GM03348 (cell line): ENCODE measurements around the gene FER1L5.
A peak's percentile ranks its signal among the peaks of the same experiment; 100 is the strongest.
"Not testable (repeated sequence)": the region's sequence is repeated elsewhere in the genome, so short reads cannot be mapped to it uniquely, and the experiment has no call there.

Source experiments
- DNase-seq: peaks from one replicate; pipeline ENCODE4 v3.0.0; 2012; ENCODE audit warnings: low spot score

FER1L5 gene

DNA sequence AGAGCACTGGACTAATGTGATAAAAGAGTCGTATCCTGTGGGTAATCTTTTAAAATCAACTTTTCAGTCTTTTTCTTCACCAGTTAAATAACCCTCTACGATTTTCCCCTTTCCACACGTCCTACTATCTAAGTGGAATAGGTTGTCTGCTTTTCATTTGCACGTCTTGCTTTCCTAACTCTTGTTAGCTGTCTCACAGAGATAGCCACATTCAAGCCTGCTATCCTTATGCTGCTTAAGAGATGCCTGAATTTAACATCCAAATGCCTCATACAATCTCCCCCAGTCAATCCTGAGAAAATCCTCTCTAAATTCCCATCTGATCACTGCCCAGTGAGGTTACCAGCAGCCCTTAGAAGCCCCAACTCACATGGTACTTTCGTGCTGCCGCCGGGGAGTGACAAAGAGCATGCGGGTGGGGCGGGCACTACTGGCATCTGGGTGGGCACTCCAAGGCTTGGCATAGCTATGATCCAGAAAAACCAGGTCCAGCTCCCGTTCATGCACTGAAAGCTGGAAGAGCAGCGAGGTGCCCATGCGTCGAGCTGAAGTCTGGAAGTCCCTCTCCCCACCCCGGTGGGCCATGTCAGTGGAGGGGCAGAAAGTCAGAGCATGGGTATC lies 5.9 kb upstream of the FER1L5 start:
- DNase-seq = peak; percentile 18

DNA sequence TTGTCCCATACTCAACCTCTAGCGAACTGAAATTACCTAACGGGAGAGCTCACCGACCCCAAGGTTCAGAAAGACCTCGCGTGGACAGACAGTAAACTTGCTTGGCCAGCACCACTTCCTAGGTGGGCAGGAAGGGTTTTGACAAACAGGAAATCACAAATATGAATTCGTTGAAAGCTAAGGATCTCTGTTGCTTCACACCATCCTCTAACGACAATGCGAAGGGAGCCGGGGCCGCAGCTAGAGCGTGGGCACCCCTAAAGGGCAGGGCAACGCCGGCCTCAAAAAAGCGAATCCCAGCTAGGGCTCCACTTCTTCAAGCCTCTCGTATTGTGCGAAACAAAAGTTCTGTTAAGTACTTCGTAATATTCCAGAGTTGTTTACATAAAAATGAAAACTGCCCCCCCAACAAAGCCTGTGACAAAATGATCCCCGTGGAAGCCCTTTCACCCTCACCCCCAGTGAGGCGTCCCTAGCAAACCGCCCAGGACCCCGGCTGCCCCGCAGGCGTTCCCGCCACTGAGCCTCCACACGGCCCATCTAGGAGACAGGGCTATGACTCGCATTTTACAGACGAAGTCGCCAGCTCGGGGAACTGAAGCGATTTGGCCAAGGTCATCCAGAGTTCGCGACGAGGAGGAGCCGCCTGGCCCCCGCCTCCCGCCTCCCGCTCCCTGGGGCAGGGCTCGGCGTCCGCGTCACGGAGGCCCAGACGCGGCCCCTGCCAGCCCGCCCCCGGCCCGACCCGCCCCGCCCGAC lies 5.0 kb upstream of the FER1L5 start:
- peak; percentile 95 for DNase-seq

DNA sequence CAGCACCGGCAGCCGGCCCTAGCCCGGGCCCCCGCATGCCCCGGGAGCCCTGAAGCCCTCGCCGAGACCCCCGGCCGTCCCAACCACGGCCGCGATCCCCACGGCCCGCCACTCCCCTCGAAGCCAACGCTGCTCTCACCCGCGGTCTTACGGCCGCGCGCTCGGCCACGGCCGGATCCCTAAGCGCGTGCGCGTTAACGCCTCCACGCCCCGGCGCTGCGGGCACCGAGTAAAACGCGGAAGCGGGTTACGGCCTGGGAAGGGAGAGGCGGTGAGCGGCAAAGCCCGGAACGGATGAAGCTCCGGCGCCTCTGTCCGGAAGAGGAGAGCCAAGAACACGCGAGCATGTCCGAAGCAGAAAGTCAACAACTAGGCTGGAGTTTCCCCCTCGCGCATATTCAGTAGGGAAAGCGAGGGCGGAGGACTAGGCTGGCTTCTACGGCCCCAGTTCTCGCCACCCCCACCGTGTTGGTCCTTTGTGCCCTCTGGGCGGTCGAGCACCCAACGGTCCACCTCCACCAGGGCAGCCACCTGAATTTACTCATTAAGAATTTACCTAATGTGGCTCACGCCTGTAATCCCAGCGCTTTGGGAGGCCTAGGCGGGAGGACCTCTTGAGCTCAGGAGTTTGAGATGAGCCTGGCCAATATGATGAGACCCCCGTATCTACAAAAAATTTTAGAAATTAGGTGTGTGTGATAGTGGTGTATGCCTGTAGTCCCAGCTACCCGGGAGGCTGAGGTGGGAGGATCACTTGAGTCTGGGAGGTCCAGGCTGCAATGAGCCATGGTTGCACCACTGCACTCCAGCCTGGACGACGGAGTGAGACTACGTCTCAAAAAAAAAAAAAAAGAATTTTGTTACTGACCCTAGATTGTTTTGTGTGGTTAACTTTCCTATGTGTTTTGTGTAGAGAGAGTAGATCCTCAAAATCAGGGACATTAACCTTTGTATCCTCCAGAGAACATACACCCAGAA lies 4.1 kb upstream of the FER1L5 start, which contains the start of gene KANSL3:
Gene KANSL3 (minus strand): TSS at position 169 of the 978 bp plus-strand sequence. CDS start 1,177 bp downstream, outside the sequence.
- DNase-seq = peak; percentile 97

DNA sequence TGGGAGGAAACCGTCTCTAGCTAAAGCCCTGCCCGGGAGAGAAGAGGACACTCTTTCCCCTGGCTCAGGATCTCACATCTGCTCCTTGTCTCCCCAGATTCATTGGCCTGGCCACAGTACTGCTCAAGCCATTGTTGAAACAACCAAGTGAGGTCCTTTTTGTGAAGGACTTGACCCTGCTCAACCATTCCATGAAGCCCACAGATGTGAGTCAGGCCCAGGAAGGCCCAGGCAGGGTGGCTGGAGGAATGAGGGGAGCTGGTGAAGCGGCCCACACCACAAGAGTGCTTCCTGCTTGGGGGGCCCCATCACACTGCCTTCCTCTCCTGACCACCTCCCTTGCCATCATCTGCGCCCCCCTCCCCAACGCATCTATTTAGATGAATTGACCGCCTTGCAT lies 5.1 kb downstream of the FER1L5 start:
- no peak for DNase-seq

DNA sequence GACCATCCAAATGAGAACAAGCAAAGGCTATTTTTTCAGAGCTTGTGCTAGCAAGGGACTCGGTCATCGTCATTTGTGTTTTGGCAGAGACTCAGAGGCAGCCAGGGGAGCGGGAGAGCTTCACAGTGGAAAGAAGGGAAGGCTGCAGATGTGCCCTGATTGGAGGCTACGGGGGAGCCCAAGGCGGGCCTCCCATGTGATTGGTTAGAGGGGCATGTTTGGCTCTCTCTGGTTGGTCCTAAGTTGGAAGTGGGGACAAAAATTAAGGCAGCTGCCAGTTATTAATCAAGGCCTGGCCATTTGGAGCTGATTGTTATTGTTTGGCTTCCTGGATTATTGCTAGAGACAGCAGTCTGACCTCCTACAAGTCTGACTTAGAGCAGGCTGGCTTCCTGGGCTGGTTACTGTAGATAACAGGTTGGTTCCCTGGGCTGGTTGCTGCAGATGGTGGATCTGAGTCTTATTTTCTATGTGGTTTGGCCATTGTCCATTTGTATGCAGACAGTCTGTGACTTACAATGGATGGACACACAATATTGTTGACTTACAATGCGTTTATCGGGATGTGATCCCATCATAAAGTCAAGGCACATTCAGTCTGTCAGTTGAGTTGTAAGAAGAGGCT lies 5.9 kb downstream of the FER1L5 start:
- no peak for DNase-seq

DNA sequence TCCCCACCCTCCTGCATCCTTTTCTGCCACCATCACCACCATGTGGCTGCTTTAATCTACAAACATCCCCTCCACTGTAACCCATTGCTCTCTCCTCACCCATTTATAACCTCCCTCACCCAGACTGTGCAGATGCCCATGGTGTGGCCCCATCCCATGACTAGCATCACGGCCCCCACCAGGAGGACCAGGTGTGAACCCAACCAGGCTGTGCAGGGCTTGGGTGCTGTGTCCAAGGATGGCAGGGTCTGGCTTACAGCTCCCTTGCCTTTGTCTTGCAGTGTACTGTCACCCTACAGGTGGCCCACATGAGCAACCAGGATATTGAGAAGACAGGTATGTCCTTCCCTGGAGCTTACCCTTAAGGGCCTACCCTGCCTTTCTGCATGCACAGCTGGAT lies 6.8 kb downstream of the FER1L5 start:
- DNase-seq = no peak

DNA sequence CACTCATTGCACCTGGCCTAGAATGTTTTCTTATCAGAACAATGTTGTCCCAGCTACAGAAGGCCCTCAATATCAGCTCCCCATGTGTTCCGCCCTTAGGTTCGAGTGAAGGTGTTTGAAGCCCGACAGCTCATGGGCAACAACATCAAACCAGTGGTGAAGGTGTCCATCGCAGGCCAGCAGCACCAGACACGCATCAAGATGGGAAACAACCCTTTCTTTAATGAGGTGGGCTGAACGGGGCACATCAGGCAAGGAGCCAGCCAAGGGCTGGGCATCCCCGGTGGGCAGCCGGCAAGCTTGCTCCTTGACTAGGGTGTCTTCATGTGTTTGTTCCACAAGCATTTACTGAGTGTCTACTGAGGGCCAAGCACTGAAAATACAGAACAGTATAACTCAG lies 9.2 kb downstream of the FER1L5 start:
- no peak for DNase-seq

DNA sequence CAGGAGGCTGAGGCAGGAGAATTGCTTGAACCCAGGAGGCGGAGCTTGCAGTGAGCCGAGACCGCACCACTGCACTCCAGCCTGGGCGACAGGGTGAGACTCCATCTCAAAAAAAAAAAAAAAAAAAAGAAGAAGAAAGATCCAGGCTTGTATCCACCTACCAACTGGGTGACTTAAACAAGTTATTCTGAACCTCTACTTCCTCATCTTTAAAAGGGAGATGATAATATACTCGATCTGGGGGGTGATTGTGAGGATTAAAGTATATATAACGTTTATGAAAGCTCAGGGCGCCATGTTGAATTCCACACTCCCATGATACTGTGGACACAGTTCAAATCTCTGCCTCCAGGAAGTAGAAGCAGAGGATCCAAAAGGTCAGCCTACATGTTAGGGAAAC lies 12.2 kb downstream of the FER1L5 start:
- not testable (repeated sequence) for DNase-seq

DNA sequence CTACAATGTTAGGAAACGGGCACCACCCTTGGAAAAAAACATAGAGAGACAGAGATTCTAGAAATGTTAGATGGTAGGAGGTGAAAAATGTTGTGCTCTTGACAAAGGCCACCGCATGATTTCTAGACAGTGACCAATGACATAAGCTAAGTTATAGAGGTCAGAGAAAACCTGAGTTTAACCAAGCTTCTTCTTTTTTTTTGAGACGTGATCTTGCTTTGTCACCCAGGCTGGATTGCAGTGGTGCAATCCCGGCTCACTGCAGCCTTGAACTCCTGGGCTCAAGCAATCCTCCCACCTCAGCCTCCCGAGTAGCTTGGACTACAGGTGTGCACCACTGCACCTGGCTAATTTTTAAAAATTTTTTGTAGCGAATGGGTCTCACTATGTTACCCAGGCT lies 13.0 kb downstream of the FER1L5 start:
- DNase-seq = no peak

DNA sequence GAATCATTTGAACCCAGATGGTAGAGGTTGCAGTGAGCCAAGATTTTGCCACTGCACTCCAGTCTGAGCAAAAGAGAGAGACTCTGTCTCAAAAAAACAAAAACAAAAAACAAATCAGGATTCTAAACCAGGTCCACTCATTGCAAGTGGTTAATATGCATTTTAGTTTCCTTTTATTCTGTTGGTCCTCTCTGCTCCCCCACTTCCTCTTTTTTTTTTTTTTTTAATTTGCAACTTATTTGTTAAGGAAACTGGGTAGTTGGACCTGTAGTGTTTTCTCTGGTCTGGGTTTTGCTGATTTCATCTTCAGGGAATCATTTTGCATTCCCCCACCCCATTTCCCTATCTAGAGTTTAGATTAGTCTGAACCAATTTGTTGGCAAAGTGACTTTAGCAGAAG lies 14.0 kb downstream of the FER1L5 start:
- DNase-seq = no peak

DNA sequence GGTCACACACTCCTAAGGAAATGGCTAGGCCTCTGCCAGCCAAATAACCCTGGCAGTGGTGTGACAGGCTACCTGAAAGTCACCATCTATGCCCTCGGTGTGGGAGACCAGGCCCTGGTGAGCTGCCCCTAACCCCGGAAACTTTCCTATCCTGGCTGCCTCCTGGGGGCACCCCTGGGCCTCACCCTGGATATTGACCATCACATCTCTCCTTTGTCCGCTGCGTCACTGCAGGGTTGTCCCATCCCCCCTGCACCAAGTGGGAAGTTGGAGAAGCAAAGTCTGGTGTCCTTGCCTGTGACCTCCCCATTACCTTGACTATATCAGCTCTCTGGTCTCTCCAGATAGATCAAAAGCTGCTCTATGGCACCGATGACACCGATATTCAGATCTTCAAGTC lies 18.8 kb downstream of the FER1L5 start:
- no peak for DNase-seq

DNA sequence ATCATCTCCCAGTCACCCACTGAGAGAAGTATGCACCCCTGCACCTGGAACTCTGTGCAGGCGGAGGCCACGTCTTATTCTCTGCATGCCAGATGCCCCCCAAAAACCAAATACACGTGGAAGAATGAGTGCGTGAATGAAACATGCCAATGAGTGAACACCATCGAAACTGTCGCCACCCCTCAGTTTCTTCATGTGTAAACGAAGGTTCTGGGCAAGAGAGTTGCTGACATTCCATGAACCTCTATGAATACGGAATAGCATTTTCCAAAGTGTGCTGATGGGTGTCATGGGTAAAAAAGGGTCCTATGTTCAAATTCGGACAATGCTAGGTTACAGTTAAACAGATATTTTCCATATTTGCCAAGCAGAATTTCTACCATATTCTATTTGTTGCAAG lies 19.8 kb downstream of the FER1L5 start:
- DNase-seq = no peak

DNA sequence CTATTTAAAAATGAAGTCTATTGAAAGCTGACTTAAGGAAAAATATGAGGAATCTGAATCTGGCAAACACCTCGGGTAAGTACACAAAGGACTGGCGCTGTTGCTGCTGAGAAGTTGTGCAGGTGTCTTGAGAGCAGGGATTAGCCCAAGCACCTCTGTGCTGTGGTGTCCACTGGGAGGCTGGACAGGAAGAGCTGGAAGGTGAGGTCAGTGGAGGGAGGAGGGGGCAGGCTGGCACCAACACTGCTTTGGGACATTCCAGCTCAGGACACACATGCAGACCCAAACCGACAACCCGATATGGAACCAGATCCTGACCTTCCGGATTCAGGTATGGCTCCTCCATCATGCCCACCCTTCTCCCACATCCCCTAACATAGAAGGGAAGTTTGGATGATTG lies 20.6 kb downstream of the FER1L5 start:
- DNase-seq = no peak

DNA sequence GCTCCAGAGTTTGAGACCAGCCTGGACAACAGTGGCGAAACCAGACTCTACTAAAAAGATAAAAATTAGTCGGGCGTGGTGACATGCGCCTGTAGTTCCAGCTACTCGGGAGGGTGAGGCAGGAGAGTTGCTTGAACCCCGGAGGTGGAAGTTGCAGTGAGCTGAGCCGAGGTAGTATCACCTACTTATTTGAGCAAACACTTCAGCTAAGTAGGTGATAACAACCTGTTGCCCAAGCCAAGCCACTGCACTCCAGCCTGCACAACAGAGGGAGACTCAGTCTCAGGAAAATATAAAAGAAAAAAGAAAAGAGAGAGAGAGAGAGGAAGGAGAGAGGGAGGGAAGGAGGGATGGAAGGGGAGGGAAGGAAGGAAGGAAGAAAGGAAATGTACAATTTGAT lies 21.3 kb downstream of the FER1L5 start:
- no peak for DNase-seq

DNA sequence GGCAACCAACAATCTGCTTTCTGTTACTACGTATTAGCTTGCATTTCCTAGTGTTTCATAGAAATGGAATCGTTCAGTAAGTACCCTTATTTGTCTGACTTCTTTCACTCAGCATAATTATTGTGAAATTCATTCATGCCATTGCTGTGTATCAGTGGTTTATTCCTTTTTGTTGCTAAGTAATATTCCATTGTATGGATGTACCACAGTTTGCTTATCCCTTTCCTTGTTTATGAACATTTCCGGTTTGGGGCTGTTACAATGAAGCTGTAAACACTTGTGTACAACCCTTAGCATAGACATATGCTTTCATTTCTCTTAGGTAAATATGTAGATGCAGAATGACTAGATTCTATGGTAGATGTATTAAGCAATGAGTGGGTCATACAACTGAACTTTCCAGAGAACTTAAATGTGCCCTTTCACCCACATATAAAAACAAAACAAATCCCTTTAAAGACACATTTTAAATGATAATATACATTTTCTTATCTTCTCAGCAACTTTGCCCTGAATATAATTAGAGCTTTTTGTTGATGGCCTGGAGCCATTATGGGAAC lies 21.9 kb downstream of the FER1L5 start:
- no peak for DNase-seq

DNA sequence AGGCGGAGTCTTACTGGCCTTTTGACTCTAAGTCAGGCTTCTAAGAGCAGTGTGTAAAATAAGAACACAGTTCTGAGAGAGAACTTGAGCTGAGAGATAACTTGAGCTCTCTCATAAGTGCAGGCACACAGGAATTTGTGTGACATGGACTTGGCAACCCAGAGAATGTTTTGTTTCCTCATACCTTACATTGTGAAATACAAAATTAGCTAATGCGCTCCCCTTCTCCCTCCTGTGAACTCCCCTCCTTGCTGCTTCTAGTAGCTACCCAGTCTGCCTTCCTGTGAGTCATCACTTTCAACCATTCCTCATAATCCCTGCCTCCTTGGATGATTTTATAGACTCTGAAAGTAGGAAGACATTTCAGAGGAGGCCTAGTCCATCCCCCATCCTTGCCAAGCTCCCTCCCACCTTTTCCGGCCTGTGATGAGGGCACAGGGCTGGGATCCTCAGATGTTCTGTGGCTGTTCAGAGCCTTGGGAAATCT lies 22.6 kb downstream of the FER1L5 start:
- DNase-seq = peak; percentile 97

DNA sequence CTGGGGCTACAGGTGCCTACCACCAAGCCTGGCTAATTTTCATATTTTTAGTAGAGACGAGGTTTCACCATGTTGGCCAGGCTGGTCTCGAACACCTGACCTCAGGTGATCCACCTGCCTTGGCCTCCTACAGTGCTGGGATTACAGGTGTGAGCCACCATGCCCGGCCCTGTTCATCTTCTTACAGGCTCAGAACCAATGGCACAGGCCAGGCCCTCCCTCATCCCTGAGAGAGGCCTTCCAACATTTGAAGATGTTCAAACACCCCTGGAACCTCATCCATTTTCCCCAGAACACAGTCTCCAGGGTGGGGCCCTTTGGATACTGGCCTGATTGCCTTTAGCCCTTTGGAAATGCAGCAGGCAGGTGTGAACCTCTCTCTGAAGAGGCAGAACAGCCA lies 23.2 kb downstream of the FER1L5 start:
- DNase-seq = not testable (repeated sequence)

DNA sequence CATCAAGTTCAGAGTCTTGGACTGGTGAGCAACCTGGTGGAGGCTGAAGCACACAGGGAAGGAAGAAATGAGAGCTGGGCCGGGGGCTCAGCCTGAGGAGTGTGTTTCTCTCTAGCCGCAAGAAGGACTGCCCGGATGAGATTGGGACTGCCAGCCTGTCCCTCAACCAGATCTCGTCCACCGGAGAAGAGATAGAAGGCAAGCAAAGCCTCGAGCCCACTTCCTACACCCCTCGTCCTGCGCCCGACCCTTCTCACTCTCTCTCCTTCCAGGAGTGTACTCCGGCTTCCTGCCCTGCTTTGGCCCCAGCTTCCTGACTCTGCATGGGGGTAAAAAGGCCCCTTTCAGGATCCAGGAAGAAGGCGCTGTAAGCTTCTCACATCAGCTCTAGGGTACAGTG lies 26.2 kb downstream of the FER1L5 start:
- no peak for DNase-seq

DNA sequence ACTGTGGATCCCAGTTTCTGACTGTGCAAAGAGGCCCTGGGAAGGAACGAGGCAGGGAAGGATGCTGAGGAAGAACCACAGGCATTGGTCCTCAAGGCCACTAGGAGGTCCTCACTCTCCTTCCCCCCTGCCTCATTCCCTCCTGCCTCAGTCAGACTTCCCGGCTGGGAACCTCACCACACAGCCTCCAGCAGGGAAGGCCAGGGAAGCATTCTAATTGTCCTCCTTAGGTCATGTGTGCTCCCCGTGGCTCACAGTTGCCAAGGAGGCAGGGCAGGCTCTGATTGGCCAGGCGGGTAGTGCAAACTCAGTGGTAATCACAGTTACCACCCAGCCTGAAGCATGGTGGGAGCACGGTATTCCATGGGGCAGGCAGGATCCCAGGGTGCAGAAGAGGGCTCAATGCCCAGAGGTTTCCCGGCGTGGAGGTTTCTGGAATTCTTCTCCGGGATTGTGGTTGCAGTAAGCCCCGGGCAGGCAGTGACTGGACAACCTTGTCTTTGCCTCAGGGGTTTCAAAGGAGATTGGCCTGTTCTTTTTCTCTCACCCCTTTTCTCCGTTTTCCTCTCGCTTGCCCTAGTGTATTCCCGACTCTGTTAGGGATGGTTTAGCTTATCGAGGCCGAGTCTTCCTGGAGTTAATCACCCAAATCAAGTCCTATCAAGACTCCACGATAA lies 27.1 kb downstream of the FER1L5 start:
- DNase-seq = no peak

DNA sequence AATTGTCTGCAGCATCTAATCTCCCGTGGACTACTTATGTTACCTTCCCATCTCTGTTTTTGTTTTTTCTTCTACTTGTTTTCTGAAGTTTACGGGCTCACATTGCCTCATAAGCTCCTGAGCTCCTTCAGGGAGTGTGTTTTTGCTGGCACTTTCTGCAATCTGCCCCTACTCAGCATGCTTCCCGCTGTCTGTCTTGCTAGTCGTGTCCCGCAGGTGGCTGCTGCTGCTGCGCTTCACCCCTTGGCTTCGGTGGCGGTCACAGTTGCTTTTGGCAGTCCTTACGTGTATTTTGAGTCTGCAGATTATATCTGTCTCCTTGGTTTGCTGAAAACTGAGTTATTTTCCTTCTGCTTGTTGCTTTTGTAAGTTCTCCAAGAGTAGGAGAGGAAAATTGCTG lies 37.3 kb downstream of the FER1L5 start:
- DNase-seq = no peak

DNA sequence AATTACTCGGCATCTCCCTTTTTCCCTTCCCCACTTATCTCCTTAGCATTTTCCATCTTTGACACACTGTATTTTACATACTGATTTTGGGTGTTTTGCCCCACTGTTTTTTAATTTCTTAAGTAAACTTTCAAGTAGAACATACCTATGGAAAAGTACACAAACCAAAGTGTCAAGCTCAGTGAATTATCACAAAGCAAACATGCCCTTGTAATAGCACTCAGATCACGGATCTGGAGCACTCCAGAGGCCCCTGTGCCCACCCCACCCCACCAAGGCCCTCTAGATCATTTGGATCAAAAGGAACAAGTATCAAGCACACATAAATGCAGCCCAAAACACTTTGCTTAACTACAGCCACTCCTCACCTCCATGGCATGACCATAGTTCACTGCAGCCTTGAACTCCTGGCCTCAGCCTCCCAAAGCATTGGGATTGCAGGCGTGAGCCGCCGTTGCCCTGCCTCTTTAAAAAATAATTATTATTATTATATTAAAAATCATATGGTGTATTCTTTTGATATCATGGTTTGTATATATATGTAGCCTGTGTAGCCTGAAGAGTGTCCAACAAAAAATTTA lies 38.1 kb downstream of the FER1L5 start:
- DNase-seq = no peak
